Common myeloid progenitor, CD34-positive (primary cell): ENCODE results near the gene OR10X1.

Source experiments
- CTCF ChIA-PET: fragments of 350-600 bp; sonication (Branson Sonifier 250); formaldehyde crosslinking; loops from one replicate; lab custom pipeline; 2021; ENCODE audit warnings: antibody characterized with exemption; lab: Charles Lee
- POLR2A ChIA-PET: fragments of 350-600 bp; sonication (Branson Sonifier 250); formaldehyde crosslinking; loops from one replicate; lab custom pipeline; 2021; ENCODE audit warnings: antibody characterized with exemption; lab: Charles Lee
- DNase-seq, 3 donors: peaks; one replicate each; pipeline versions ENCODE4 v3.0.0 to v3.0.0-alpha.2; 2013
- H3K27ac ChIP-seq, 2 experiments: 1 replicate in 1 of 2; 2 replicates in 1 of 2; pipeline ENCODE4 v1.7.0; 2013; ENCODE audit warnings: inconsistent platforms in 2 of 2, low read length in 2 of 2, mild to moderate bottlenecking in 2 of 2, low read depth in 1 of 2, moderate library complexity in 1 of 2; ENCODE audit not compliant: severe bottlenecking in 2 of 2, insufficient read depth in 1 of 2, poor library complexity in 1 of 2
- H3K27me3 ChIP-seq, 5 experiments: replicated peaks in 2 of 5; 1 replicate in 3 of 5; 2 replicates in 2 of 5; pipeline versions ENCODE4 v1.6.1 to v1.7.0; 2013; ENCODE audit warnings: low read length in 4 of 5, mild to moderate bottlenecking in 2 of 5, moderate library complexity in 2 of 5, inconsistent platforms in 1 of 5; ENCODE audit not compliant: insufficient read depth in 5 of 5, control insufficient read depth in 4 of 5
- H3K36me3 ChIP-seq, 4 experiments: 1 replicate in 2 of 4; 2 replicates in 2 of 4; pipeline versions ENCODE4 v1.6.1 to v1.7.0; 2013; ENCODE audit warnings: low read length in 3 of 4, control low read depth in 1 of 4, mild to moderate bottlenecking in 1 of 4; ENCODE audit not compliant: control insufficient read depth in 4 of 4, insufficient read depth in 4 of 4
- H3K4me1 ChIP-seq, 4 experiments: 1 replicate in 3 of 4; 2 replicates in 1 of 4; pipeline versions ENCODE4 v1.6.1 to v1.7.1; 2013; ENCODE audit warnings: low read length in 3 of 4, mild to moderate bottlenecking in 3 of 4, control low read depth in 1 of 4, inconsistent platforms in 1 of 4, moderate library complexity in 1 of 4; ENCODE audit not compliant: control insufficient read depth in 4 of 4, insufficient read depth in 4 of 4; ENCODE audit errors: control extremely low read depth in 1 of 4
- H3K4me3 ChIP-seq, 7 experiments: 1 replicate in 4 of 7; 2 replicates in 3 of 7; pipeline versions ENCODE4 v1.5.1 to v1.7.0; 2013; ENCODE audit warnings: mild to moderate bottlenecking in 7 of 7, low read length in 6 of 7, moderate library complexity in 6 of 7, inconsistent platforms in 2 of 7, low read depth in 2 of 7, control low read depth in 1 of 7; ENCODE audit not compliant: insufficient read depth in 4 of 7, control insufficient read depth in 1 of 7; ENCODE audit errors: extremely low read depth in 1 of 7
- H3K9me3 ChIP-seq, 5 experiments: 1 replicate in 4 of 5; 2 replicates in 1 of 5; pipeline versions ENCODE4 v1.6.1 to v1.7.1; 2013; ENCODE audit warnings: low read length in 4 of 5, mild to moderate bottlenecking in 2 of 5, inconsistent platforms in 1 of 5, low read depth in 1 of 5, moderate library complexity in 1 of 5; ENCODE audit not compliant: control insufficient read depth in 4 of 5, insufficient read depth in 2 of 5; ENCODE audit errors: control extremely low read depth in 1 of 5
- WGBS: methylation state at CpG from one replicate; pipeline ENCODE4 v1.1.5; 2013; ENCODE audit not compliant: insufficient coverage; 5-methylcytosine and 5-hydroxymethylcytosine counted together

The OR10X1 gene

GRCh38 chr1:158583962-158584361, 4.3 kb upstream of the OR10X1 start:
- no peak overlapping the region for H3K27ac ChIP-seq
- H3K27me3 ChIP-seq, result no peaks in the 10 kb centered on the region
- H3K4me3 ChIP-seq, result no peak overlapping the region
- DNase-seq, result no peak
- CTCF ChIA-PET, result no interaction called here
- H3K9me3 ChIP-seq, result peaks cover 0 to 11% (median 5%) of the 10 kb centered on the region in 5 experiments
- POLR2A ChIA-PET, result no interaction called here
- no peaks in the 10 kb centered on the region for H3K36me3 ChIP-seq
- H3K4me1 ChIP-seq, result no peaks in the 10 kb centered on the region
- 100% methylated on average over 1 of the region's 4 CpGs for WGBS

GRCh38 chr1:158577561-158577960, 2.1 kb downstream of the OR10X1 start:
- DNase-seq, result no peak
- CTCF ChIA-PET, result no interaction called here
- 100% methylated on average over 1 of the region's 3 CpGs for WGBS
- H3K9me3 ChIP-seq, result no peaks in the 10 kb centered on the region
- no peak overlapping the region for H3K4me3 ChIP-seq
- no peaks in the 10 kb centered on the region for H3K36me3 ChIP-seq
- no peak overlapping the region for H3K27ac ChIP-seq
- H3K27me3 ChIP-seq, result no peaks in the 10 kb centered on the region
- POLR2A ChIA-PET, result no interaction called here
- H3K4me1 ChIP-seq, result no peaks in the 10 kb centered on the region

- 100% methylated on average over 1 of the region's 1 CpG for WGBS
- no peak overlapping the region for H3K27ac ChIP-seq
- ChIA-PET POLR2A (no interaction called here), CTCF (no interaction called here)
- no peaks in the 10 kb centered on the region for H3K36me3 ChIP-seq
- DNase-seq, result no peak
- H3K4me1 ChIP-seq, result no peaks in the 10 kb centered on the region
- no peaks in the 10 kb centered on the region for H3K9me3 ChIP-seq
- H3K4me3 ChIP-seq, result no peak overlapping the region
- H3K27me3 ChIP-seq, result no peaks in the 10 kb centered on the region
Measured at GRCh38 chr1:158572226-158572625, 7.5 kb downstream of the OR10X1 start.

- DNase-seq, result no peak
- POLR2A ChIA-PET, result no interaction called here
- Histone ChIP-seq H3K36me3 (no peaks in the 10 kb centered on the region), H3K9me3 (no peaks in the 10 kb centered on the region), H3K4me1 (no peaks in the 10 kb centered on the region), H3K27me3 (no peaks in the 10 kb centered on the region), H3K27ac (no peak within 1 kb of the TSS), H3K4me3 (no peak within 1 kb of the TSS)
- WGBS, result 93% methylated on average over 3 of the region's 3 CpGs
- CTCF ChIA-PET, result no interaction called here
Measured at GRCh38 chr1:158570480-158570879, 9.2 kb downstream of the OR10X1 start, which contains the start of gene OR6P1. TSS of gene OR6P1 (minus strand) at chr1:158570580. CDS start at chr1:158563604, 6,976 bp downstream.

- 100% methylated on average over 1 of the region's 2 CpGs for WGBS
- Histone ChIP-seq H3K36me3 (no peaks in the 10 kb centered on the region), H3K4me1 (peaks cover 0 to 11% (median 7%) of the 10 kb centered on the region in 4 experiments), H3K4me3 (no peak overlapping the region), H3K27ac (no peak overlapping the region), H3K27me3 (no peaks in the 10 kb centered on the region), H3K9me3 (peaks cover 0 to 3% (median 0%) of the 10 kb centered on the region in 5 experiments)
- ChIA-PET POLR2A (no interaction called here), CTCF (no interaction called here)
- peak in 2 of 3 donors; percentile 56 to 63 for DNase-seq
Measured at GRCh38 chr1:158564608-158565007, 15.1 kb downstream of the OR10X1 start.

GRCh38 chr1:158563853-158564252, 15.8 kb downstream of the OR10X1 start:
- Histone ChIP-seq H3K36me3 (no peaks in the 10 kb centered on the region), H3K27ac (no peak overlapping the region), H3K4me1 (peaks cover 0 to 11% (median 7%) of the 10 kb centered on the region in 4 experiments), H3K9me3 (peaks cover 0 to 3% (median 0%) of the 10 kb centered on the region in 5 experiments), H3K27me3 (no peaks in the 10 kb centered on the region), H3K4me3 (no peak overlapping the region)
- peak in 2 of 3 donors; percentile 6 to 9 for DNase-seq
- CTCF ChIA-PET, result no interaction called here
- POLR2A ChIA-PET, result no interaction called here
- no CpG with 5 or more reads among the region's 2 CpGs for WGBS

- WGBS, result no CpG with 5 or more reads among the region's 1 CpG
- DNase-seq, result no peak
- Histone ChIP-seq H3K4me3 (no peak overlapping the region), H3K4me1 (peaks cover 0 to 6% (median 5%) of the 10 kb centered on the region in 4 experiments), H3K27ac (no peak overlapping the region), H3K27me3 (no peaks in the 10 kb centered on the region), H3K36me3 (no peaks in the 10 kb centered on the region), H3K9me3 (peaks cover 0 to 3% (median 0%) of the 10 kb centered on the region in 5 experiments)
- CTCF ChIA-PET, result no interaction called here
- POLR2A ChIA-PET, result no interaction called here
Measured at GRCh38 chr1:158559696-158560095, 20.0 kb downstream of the OR10X1 start.
